Stimulated activated CD8-positive, alpha-beta memory T cell treated with anti-CD3 and anti-CD28 coated beads, Interleukin-4, amount 100 ng/mL, for 4 hours (primary cell): ENCODE results near the gene KCNQ2.

Source experiments
- DNase-seq, 2 donors: peaks; one replicate each; pipeline ENCODE4 v3.0.0-alpha.2; 2020; ENCODE audit warnings: low read depth in 2 of 2, low spot score in 1 of 2

KCNQ2 gene

GRCh38 chr20:63405102-63405730 is 67.2 kb downstream of the KCNQ2 start:
- DNase-seq, result no peak

- no peak for DNase-seq
Measured at GRCh38 chr20:63404129-63405085, 68.0 kb downstream of the KCNQ2 start.

GRCh38 chr20:63403403-63404105 is 68.9 kb downstream of the KCNQ2 start:
- DNase-seq, result no peak

GRCh38 chr20:63402860-63403220 is 69.6 kb downstream of the KCNQ2 start:
- no peak for DNase-seq

GRCh38 chr20:63402181-63402859 is 70.1 kb downstream of the KCNQ2 start:
- no peak for DNase-seq

GRCh38 chr20:63401384-63402110 is 70.9 kb downstream of the KCNQ2 start:
- no peak for DNase-seq

GRCh38 chr20:63400486-63401210 is 71.8 kb downstream of the KCNQ2 start:
- DNase-seq, result no peak

- no peak for DNase-seq
Measured at GRCh38 chr20:63399596-63400375, 72.7 kb downstream of the KCNQ2 start.

- DNase-seq, result no peak
Measured at GRCh38 chr20:63398744-63399514, 73.5 kb downstream of the KCNQ2 start.

- DNase-seq, result no peak
Measured at GRCh38 chr20:63397946-63398450, 74.5 kb downstream of the KCNQ2 start.

- no peak for DNase-seq
Measured at GRCh38 chr20:63397155-63397843, 75.2 kb downstream of the KCNQ2 start.

GRCh38 chr20:63396300-63396699 is 76.2 kb downstream of the KCNQ2 start:
- no peak for DNase-seq

GRCh38 chr20:63395723-63396122 is 76.7 kb downstream of the KCNQ2 start:
- DNase-seq, result no peak

GRCh38 chr20:63394920-63395455 is 77.5 kb downstream of the KCNQ2 start:
- DNase-seq, result no peak

- no peak for DNase-seq
Measured at GRCh38 chr20:63394069-63394919, 78.2 kb downstream of the KCNQ2 start.

GRCh38 chr20:63393566-63393965 is 78.9 kb downstream of the KCNQ2 start:
- no peak for DNase-seq
